Right cardiac atrium (tissue), 5 donors: Measurements from ENCODE around the gene GCNT2. TPM values are rescaled to one million over a fixed set of nuclear protein-coding genes. Genes with fewer than 3 reads are reported as not detected.

Experiments
- ATAC-seq, 2 donors: fragments of 200-7000 bp; cut with Tn5 transposase; one replicate each; pipeline versions ENCODE4 v1.8.0 to v1.9.1; 2020; ENCODE audit warnings: moderate library complexity in 2 of 2, mild to moderate bottlenecking in 1 of 2
- DNase-seq, 3 donors: peaks; one replicate each; pipeline ENCODE4 v3.0.0-alpha.2; 2020
- H3K27ac ChIP-seq: one replicate; pipeline ENCODE4 v1.5.1; 2013; ENCODE audit warnings: mild to moderate bottlenecking, low read length, control low read depth, moderate library complexity
- H3K27me3 ChIP-seq: one replicate; pipeline ENCODE4 v1.6.1; 2013; ENCODE audit not compliant: control insufficient read depth, insufficient read depth
- H3K4me1 ChIP-seq: one replicate; pipeline ENCODE4 v1.6.1; 2013; ENCODE audit warnings: low read length; ENCODE audit not compliant: control insufficient read depth, insufficient read depth
- H3K4me3 ChIP-seq: one replicate; pipeline ENCODE4 v1.5.1; 2013; ENCODE audit warnings: low read length, control low read depth
- H3K9me3 ChIP-seq: one replicate; pipeline ENCODE4 v1.6.1; 2013; ENCODE audit warnings: low read length; ENCODE audit not compliant: control insufficient read depth
- WGBS: extraction: QIAGEN DNeasy Blood & Tissue Kit; methylation state at CpG from one replicate; pipeline ENCODE4 v1.1.7; 2013; 5-methylcytosine and 5-hydroxymethylcytosine counted together
- intact Hi-C, 4 donors: fragments of 100-400 bp; cut with DNase I; formaldehyde crosslinking; loops; one replicate each; pipeline versions ENCODE4 v1.11.0 to v1.14.0; 2022 to 2023
- long read RNA-seq, 4 donors: library from polyadenylated mRNA; unstranded; transcript quantifications; one replicate each; pipeline ENCODE4 v2.0.0, GENCODE V29; 2020 to 2021
- polyA plus RNA-seq: library from polyadenylated mRNA; stranded (reverse); fragments of 200-250 nt; gene quantifications from one replicate; pipeline ENCODE4 v1.2.3, GENCODE V29; 2013
- total RNA-seq, 4 donors: library from RNA; stranded (reverse); fragmentation: NEBNext Ultra II Directional; extraction: Animal tissue kit (Norgen Biotek cat#: 25700); gene quantifications; one replicate each; pipeline ENCODE4 v1.2.1, GENCODE V29; 2021
- donor health status: healthy with polysubstance abuse.
- donor health status: DM: no; HTN: yes; CAD: no.
- donor health status: DM: no; HTN: no; CAD: no.
- donor health status: DM: no; HTN: yes; CAD: no; lungs with severe emphysema.
- donor health status: DM: yes; HTN: yes; CAD: no.

GCNT2 gene
- total RNA-seq (10 to 100 TPM in 1 of 4 donors, 1 to 10 TPM in 3; 5.2 to 10.4 (median 7.7) TPM), polyA plus RNA-seq (3.4 TPM)
- long read RNA-seq, donor 1, full-length matches to known transcripts = 4 of 13 reads
- long read RNA-seq, donor 1, partial matches to known transcripts = 1 of 13 reads
- long read RNA-seq, donor 1, other reads (novel, unspliced or antisense) = 8 of 13 reads
- long read RNA-seq, donor 2, full-length matches to known transcripts = 2 of 2 reads
- long read RNA-seq, donor 2, partial matches to known transcripts = 0 of 2 reads
- long read RNA-seq, donor 2, other reads (novel, unspliced or antisense) = 0 of 2 reads
- long read RNA-seq, donor 3, full-length matches to known transcripts = 1 of 3 reads
- long read RNA-seq, donor 3, partial matches to known transcripts = 0 of 3 reads
- long read RNA-seq, donor 3, other reads (novel, unspliced or antisense) = 2 of 3 reads
- long read RNA-seq, donor 4 = 0 reads

- WGBS = 19% methylated on average over 12 of the region's 12 CpGs
- no peaks in the 10 kb centered on the region for H3K9me3 ChIP-seq
- DNase-seq (no peak), ATAC-seq (peak; percentile 65 to 76)
- intact Hi-C loops = loop anchor here in 1 of 4 donors (10.0 kb wide), 1 partner anchor 174 kb away; the partner anchor contains the start of genes C6orf52 and PAK1IP1
- peak within 1 kb of the TSS; percentile 34 for H3K4me3 ChIP-seq
- peak within 1 kb of the TSS; percentile 15 for H3K27ac ChIP-seq
- peaks cover 2% of the 10 kb centered on the region for H3K4me1 ChIP-seq
- H3K27me3 ChIP-seq = no peaks in the 10 kb centered on the region
Measured at GRCh38 chr6:10521104-10521808, at the start of gene GCNT2. GCNT2 (plus strand) TSS chr6:10521351; CDS start chr6:10528912, 7,561 bp downstream.

- ATAC-seq (no peak), DNase-seq (no peak)
- intact Hi-C loops = no loop called here
- 64% methylated on average over 3 of the region's 3 CpGs for WGBS
- H3K27ac ChIP-seq = no peak overlapping the region
- no peaks in the 10 kb centered on the region for H3K9me3 ChIP-seq
- H3K4me3 ChIP-seq = no peak overlapping the region
- H3K4me1 ChIP-seq = no peaks in the 10 kb centered on the region
- no peaks in the 10 kb centered on the region for H3K27me3 ChIP-seq
Measured at GRCh38 chr6:10472634-10473033, 48.5 kb upstream of the GCNT2 start.

GRCh38 chr6:10478187-10479040 is 42.7 kb upstream of the GCNT2 start:
- H3K27me3 ChIP-seq = no peaks in the 10 kb centered on the region
- no peak for DNase-seq
- 56% methylated on average over 10 of the region's 10 CpGs for WGBS
- no peak overlapping the region for H3K4me3 ChIP-seq
- intact Hi-C loops = loop anchor here in 1 of 4 donors (5.0 kb wide), 1 partner anchor 324 kb away; no protein-coding TSS in a partner anchor
- H3K9me3 ChIP-seq = no peaks in the 10 kb centered on the region
- no peak for ATAC-seq
- H3K4me1 ChIP-seq = no peaks in the 10 kb centered on the region
- H3K27ac ChIP-seq = no peak overlapping the region

DNA sequence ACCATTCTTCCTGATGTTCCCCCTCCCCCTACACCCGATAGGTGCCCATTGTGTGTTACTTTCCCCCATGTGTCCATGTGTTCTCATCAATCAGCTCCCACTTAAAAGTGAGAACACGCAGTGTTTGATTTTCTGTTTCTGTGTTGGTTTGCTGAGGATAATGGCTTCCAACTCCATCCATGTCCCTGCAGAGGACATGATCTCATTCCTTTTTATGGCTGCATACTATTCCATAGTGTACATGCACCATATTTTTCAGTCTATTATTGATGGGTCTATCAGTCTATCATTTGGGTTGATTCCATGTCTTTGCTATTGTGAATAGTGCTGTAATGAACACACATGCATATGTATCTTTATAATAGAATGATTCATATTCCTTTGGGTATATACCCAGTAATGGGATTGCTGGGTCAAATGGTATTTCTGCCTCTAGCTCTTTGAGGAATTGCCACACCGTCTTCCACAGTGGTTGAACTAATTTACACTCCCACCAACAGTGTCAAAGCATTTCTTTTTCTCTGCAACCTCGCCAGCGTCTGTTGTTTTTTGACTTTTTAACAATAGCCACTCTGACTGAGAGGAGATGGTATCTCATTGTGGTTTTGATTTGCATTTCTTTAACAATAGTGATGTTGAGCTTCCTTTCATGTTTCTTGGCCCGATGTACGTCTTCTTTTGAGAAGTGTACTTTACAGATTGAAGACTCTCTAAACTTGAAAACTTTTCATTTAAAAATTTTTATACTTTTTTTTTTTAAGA is 41.0 kb upstream of the GCNT2 start:
- intact Hi-C loops = loop anchor here in 1 of 4 donors (5.0 kb wide), 1 partner anchor 322 kb away; no protein-coding TSS in a partner anchor
- Histone ChIP-seq H3K27ac (no peak overlapping the region), H3K9me3 (no peaks in the 10 kb centered on the region), H3K4me1 (no peaks in the 10 kb centered on the region), H3K27me3 (no peaks in the 10 kb centered on the region), H3K4me3 (no peak overlapping the region)
- WGBS = 71% methylated on average over 7 of the region's 7 CpGs
- ATAC-seq = no peak
- no peak for DNase-seq

DNA sequence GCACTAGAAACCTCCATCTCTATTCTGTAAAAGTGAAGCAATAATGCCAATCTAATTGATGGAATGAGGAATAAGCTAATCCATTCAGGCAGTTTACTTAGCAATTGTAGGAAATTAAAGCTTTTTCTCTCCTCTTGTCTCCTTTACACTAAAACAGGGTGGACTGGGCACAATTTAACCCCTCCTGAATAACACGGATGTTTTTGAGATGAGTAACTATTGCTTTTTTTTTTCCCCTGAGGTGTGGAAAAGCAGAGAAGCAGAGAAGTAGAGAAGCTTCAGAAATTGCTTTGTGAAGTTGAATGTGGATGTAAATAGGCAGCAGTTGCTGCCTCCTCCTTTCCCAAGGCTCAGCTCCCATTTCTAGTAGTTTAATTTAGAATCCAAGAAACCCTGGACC is 40.0 kb upstream of the GCNT2 start:
- no peak for ATAC-seq

GRCh38 chr6:10482636-10483257 is 38.4 kb upstream of the GCNT2 start:
- H3K27me3 ChIP-seq = no peaks in the 10 kb centered on the region
- WGBS = 95% methylated on average over 46 of the region's 46 CpGs
- intact Hi-C loops = no loop called here

More for the DNA sequence above, 40.0 kb upstream of the GCNT2 start:
- intact Hi-C loops = no loop called here
- no peaks in the 10 kb centered on the region for H3K9me3 ChIP-seq
- 64% methylated on average over 1 of the region's 1 CpG for WGBS
- H3K27me3 ChIP-seq = no peaks in the 10 kb centered on the region
- H3K27ac ChIP-seq = no peak overlapping the region
- H3K4me1 ChIP-seq = no peaks in the 10 kb centered on the region
- no peak overlapping the region for H3K4me3 ChIP-seq
- no peak for DNase-seq

DNA sequence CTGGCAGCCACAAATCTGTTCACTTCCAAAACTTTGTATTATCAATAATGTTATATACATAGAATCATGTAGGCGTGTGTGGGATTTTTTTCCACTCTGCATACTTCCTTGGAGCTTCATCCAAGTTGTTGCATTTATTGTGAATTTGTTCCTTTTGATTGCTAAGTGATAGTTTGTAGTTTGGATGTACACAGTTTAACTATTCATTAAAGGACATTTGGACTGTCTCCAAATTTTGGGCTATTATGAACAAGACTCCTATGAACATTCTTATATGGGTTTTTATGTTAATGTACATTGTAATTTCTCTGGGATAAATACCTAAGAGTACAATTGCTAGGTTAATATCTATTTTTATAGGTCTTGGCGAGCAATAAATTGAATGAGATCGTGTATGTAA is 36.2 kb upstream of the GCNT2 start:
- no peak overlapping the region for H3K4me3 ChIP-seq
- ATAC-seq = no peak
- no peak overlapping the region for H3K27ac ChIP-seq
- intact Hi-C loops = no loop called here
- no peaks in the 10 kb centered on the region for H3K27me3 ChIP-seq
- H3K4me1 ChIP-seq = no peaks in the 10 kb centered on the region
- H3K9me3 ChIP-seq = no peaks in the 10 kb centered on the region
- WGBS = 71% methylated on average over 3 of the region's 3 CpGs
- no peak for DNase-seq

More at GRCh38 chr6:10482636-10483257, 38.4 kb upstream of the GCNT2 start:
- Histone ChIP-seq H3K27ac (no peak overlapping the region), H3K9me3 (no peaks in the 10 kb centered on the region), H3K4me1 (no peaks in the 10 kb centered on the region), H3K4me3 (no peak overlapping the region)
- DNase-seq (no peak), ATAC-seq (peak in 1 of 2 donors; percentile 38)

- intact Hi-C loops = no loop called here
- Histone ChIP-seq H3K9me3 (no peaks in the 10 kb centered on the region), H3K4me1 (no peaks in the 10 kb centered on the region), H3K27me3 (no peaks in the 10 kb centered on the region), H3K4me3 (no peak overlapping the region), H3K27ac (no peak overlapping the region)
- ATAC-seq = no peak
- DNase-seq = no peak
- 80% methylated on average over 7 of the region's 7 CpGs for WGBS
Measured at GRCh38 chr6:10485406-10485805, 35.7 kb upstream of the GCNT2 start.

DNA sequence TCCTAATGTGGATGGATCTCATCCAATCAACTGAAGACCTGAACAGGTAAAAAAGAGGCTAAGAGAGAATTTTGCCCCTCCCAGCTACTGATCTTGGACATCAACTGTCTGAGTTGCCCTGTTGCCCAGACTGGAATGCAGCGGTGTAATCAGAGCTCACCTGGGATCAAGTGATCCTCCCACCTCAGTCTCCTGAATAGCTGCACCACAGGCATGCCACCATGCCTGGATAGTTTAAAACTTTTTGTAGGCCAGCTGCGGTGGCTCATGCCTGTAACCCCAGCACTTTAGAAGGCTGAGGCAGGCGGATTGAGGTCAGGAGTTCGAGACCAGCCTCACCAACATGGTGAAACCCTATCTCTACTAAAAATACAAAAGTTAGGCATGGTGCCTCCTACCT is 34.9 kb upstream of the GCNT2 start:
- ATAC-seq = no peak
- Histone ChIP-seq H3K27ac (no peak overlapping the region), H3K4me1 (no peaks in the 10 kb centered on the region), H3K4me3 (no peak overlapping the region), H3K27me3 (no peaks in the 10 kb centered on the region), H3K9me3 (no peaks in the 10 kb centered on the region)
- intact Hi-C loops = no loop called here
- DNase-seq = no peak
- 84% methylated on average over 4 of the region's 4 CpGs for WGBS
